B cell (primary cell): ENCODE measurements around the gene POMGNT1.

Experiments used
- CTCF ChIP-seq: fragments of 200-600 bp; IDR thresholded peaks from one replicate; pipeline ENCODE4 v1.8.0; 2022; ENCODE audit warnings: antibody characterized with exemption, mild to moderate bottlenecking
- EZH2 ChIP-seq: IDR thresholded peaks from 2 replicates; pipeline ENCODE4 v1.6.1; 2012; ENCODE audit warnings: borderline replicate concordance, low read depth, mild to moderate bottlenecking, moderate library complexity, low read length; ENCODE audit not compliant: insufficient read depth, poor library complexity, severe bottlenecking

- no peak for TF ChIP-seq CTCF
- no peak for TF ChIP-seq EZH2
Measured at GRCh38 chr1:46157916-46158311, 40.3 kb downstream of the POMGNT1 start.
